Measurements from ENCODE around the gene CNTNAP3.
"Not testable (repeated sequence)": the region's sequence is repeated elsewhere in the genome, so short reads cannot be mapped to it uniquely, and the experiment has no call there.

Gene CNTNAP3

DNA sequence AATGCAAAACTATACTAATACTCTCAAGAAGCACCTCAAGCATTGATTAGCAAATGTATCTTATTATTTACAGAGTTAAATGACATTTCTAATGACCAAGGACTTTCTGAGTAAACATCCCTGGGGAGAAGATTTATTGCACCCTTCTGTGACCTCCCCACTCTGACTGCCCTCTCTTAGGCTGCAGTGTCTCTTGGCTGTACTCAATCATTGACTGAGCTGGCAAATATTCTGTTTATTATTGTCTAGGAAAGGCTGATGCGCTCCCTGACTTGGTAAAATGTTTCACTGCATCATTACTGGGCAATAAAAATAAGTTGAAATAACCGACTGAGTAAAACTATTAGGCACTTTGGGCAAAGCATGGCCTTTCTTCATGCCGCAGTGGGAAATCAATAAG lies 130.3 kb downstream of the CNTNAP3 start:
- H3K27ac ChIP-seq (ENCODE audit: low read depth, low read length); H3K27me3 ChIP-seq (ENCODE audit: control insufficient read depth, insufficient read depth, low read length); H3K36me3 ChIP-seq (ENCODE audit: control insufficient read depth, insufficient read depth, low read length); H3K9ac ChIP-seq (ENCODE audit: low read length); H3K9me3 ChIP-seq (ENCODE audit: control insufficient read depth, insufficient read depth, low read depth, low read length); H3K4me1 ChIP-seq (ENCODE audit: control insufficient read depth, insufficient read depth, low read length); H3K4me3 ChIP-seq (ENCODE audit: low read depth, low read length): not testable (repeated sequence)

DNA sequence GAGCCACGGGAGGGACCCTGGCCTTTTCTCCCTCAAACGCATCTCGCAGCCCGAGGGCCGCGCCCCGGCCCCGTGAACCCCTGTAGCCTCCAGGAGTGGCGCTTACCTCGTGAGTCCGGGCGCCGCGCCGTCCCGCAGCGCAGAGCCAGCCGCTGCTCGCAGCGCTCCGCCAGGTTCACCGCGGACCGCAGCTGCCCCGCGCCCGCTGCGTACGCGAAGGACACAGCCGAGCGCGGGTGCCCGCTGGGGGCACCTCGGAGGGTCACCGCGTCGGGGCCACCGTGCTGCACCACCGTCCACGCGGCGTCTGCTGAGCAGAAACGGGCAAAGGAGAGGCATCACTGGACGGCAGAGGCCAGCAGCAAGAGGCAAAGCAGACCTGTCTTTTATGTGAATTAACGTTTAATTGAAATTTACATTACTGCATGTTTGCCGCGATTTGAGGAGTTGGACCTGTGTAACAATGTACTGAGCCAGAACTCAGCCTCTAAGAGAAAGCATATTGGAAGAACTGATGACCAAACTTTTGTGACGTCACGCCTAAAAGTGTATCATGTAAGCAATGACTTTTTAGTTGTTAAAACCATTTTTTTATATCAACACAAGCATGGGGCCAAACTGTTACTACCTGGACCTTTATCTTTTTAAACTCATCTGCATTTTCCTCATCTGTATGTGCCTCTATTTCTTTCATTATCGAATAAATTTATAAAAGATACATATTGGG lies 155.0 kb downstream of the CNTNAP3 start:
- not testable (repeated sequence) for H3K27me3 ChIP-seq (ENCODE audit: control insufficient read depth, insufficient read depth, low read length); H3K36me3 ChIP-seq (ENCODE audit: control insufficient read depth, insufficient read depth, low read length); H3K9me3 ChIP-seq (ENCODE audit: control insufficient read depth, insufficient read depth, low read depth, low read length); H3K27ac ChIP-seq (ENCODE audit: low read depth, low read length); H3K4me3 ChIP-seq (ENCODE audit: low read depth, low read length); H3K9ac ChIP-seq (ENCODE audit: low read length); H3K4me1 ChIP-seq (ENCODE audit: control insufficient read depth, insufficient read depth, low read length)

DNA sequence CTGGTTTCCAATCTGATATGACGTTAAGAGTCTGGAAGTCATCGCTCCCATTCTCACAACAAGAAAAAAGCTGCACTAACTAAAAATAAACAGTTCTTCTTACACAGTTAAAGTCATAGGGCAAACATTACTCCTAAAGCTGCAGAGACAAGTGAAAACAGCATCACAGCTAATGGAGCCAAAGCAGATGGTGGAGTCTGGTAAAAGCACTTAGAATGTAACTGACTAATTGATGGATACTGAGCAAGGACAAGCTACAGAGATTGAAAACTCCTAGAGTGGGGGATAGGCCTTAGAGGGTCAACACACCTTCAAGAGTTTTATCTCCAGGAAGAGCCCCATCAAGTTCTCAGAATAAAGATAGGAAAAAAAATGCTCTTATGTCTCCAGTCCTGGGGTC lies 166.6 kb downstream of the CNTNAP3 start:
- not testable (repeated sequence) for H3K4me1 ChIP-seq (ENCODE audit: control insufficient read depth, insufficient read depth, low read length); H3K27me3 ChIP-seq (ENCODE audit: control insufficient read depth, insufficient read depth, low read length); H3K9ac ChIP-seq (ENCODE audit: low read length); H3K9me3 ChIP-seq (ENCODE audit: control insufficient read depth, insufficient read depth, low read depth, low read length); H3K27ac ChIP-seq (ENCODE audit: low read depth, low read length); H3K36me3 ChIP-seq (ENCODE audit: control insufficient read depth, insufficient read depth, low read length); H3K4me3 ChIP-seq (ENCODE audit: low read depth, low read length)

DNA sequence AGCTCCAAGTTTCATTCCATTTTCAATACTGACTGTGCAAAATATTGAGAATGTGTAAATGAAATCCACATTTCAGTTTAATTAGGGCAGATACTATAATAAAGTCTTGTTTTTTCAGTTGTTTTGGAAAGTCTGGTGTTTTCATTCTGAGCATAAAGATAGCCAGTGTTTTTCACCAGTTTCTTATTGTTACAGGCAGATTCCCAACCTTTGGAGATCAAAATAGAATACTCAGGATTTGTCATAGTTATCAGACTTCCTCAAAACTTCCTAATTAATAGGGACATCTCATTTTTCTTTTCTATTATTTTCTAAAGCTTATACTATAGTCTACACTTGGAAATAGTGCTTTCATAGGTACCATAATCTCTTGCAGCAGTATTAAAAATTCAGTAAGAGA lies 176.2 kb downstream of the CNTNAP3 start:
- H3K9ac ChIP-seq (ENCODE audit: low read length); H3K9me3 ChIP-seq (ENCODE audit: control insufficient read depth, insufficient read depth, low read depth, low read length); H3K27me3 ChIP-seq (ENCODE audit: control insufficient read depth, insufficient read depth, low read length); H3K27ac ChIP-seq (ENCODE audit: low read depth, low read length); H3K4me3 ChIP-seq (ENCODE audit: low read depth, low read length); H3K36me3 ChIP-seq (ENCODE audit: control insufficient read depth, insufficient read depth, low read length); H3K4me1 ChIP-seq (ENCODE audit: control insufficient read depth, insufficient read depth, low read length): not testable (repeated sequence)

DNA sequence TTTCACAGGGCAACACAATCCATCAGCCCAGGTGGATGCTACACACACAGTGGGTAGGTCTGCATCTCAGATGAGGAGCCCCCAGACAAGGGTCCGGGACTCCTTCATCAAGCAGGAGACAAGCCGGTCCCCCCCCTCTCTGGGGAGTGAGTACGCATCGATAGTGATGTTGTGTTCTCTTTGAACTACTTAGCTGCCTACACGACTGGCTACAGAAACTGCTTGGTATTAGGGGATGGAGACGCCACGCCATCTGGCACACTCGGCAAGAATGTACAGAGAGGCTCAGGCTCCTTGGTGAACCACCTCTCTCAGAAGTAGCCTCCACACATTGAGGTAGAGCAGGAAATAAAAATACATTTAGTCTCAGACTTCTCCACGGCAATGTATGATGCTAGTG lies 179.8 kb downstream of the CNTNAP3 start:
- Histone ChIP-seq H3K27me3 (ENCODE audit: control insufficient read depth, insufficient read depth, low read length) (no peaks in the 10 kb centered on the region), H3K27ac (ENCODE audit: low read depth, low read length) (no peak overlapping the region), H3K9me3 (ENCODE audit: control insufficient read depth, insufficient read depth, low read depth, low read length) (no peaks in the 10 kb centered on the region), H3K36me3 (ENCODE audit: control insufficient read depth, insufficient read depth, low read length) (peaks cover 3% of the 10 kb centered on the region; the same call in 1 of the 2 replicates), H3K9ac (ENCODE audit: low read length) (no peak overlapping the region), H3K4me3 (ENCODE audit: low read depth, low read length) (no peak overlapping the region), H3K4me1 (ENCODE audit: control insufficient read depth, insufficient read depth, low read length) (no peaks in the 10 kb centered on the region)

DNA sequence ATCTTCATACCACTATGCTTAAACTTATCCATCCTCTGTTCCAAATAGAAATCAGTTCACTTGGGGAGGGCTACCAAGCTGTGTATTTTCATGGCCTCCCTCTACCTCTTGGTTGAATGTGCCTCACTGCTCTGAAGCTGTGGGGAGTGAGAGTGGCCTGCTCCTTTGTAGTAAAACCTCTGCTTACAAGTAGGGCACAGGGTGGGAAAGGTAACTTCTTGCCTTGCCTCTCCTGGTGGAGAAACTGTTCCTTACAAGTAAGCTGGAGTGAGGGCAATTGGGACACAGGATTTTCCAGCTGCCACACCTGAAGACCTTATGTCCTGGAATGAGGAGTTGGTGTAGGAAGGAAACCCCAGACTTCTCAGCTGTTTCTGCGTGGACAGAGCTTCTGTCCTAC lies 190.8 kb downstream of the CNTNAP3 start:
- not testable (repeated sequence) for H3K4me1 ChIP-seq (ENCODE audit: control insufficient read depth, insufficient read depth, low read length); H3K27ac ChIP-seq (ENCODE audit: low read depth, low read length); H3K9ac ChIP-seq (ENCODE audit: low read length); H3K4me3 ChIP-seq (ENCODE audit: low read depth, low read length); H3K27me3 ChIP-seq (ENCODE audit: control insufficient read depth, insufficient read depth, low read length); H3K9me3 ChIP-seq (ENCODE audit: control insufficient read depth, insufficient read depth, low read depth, low read length); H3K36me3 ChIP-seq (ENCODE audit: control insufficient read depth, insufficient read depth, low read length)

DNA sequence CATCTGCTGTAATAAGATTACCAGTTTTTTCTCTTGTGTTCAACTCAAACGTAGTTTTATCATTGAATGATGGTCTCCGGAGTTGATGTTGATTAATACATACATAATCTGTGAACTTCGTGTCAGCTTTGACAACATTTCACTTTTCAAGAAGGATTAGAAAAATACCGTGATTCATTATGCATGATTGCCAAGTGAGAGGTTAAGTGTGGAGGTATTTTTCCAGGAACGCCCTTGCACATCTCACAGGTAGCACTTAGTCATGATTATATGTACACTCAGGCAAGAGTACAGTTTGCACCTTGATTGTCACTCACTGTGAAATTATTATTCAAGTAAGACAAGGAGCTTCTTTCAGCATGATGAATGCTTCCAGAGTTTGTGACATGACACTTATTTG lies 202.7 kb downstream of the CNTNAP3 start:
- not testable (repeated sequence) for H3K4me1 ChIP-seq (ENCODE audit: control insufficient read depth, insufficient read depth, low read length); H3K36me3 ChIP-seq (ENCODE audit: control insufficient read depth, insufficient read depth, low read length); H3K9me3 ChIP-seq (ENCODE audit: control insufficient read depth, insufficient read depth, low read depth, low read length); H3K4me3 ChIP-seq (ENCODE audit: low read depth, low read length); H3K9ac ChIP-seq (ENCODE audit: low read length); H3K27me3 ChIP-seq (ENCODE audit: control insufficient read depth, insufficient read depth, low read length); H3K27ac ChIP-seq (ENCODE audit: low read depth, low read length)

DNA sequence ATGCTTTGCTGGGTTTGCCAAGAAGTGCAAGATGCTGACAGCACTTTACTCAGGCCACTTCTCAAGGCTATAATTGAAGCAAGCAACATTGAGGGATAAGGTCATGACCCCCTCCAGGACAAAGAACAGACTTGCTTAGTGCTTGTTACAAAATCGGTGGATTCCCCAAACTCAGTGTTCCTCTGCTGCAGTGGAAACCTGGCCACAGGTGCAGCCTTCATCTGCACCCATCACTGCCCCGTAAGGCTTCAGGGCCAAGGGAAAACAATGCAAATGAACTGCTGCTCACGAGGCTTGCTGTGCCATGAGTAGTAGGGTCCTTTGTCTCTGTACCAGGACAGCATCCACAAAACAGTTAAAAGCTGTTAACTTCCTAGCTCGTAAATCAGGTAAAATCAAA lies 205.4 kb downstream of the CNTNAP3 start:
- not testable (repeated sequence) for H3K36me3 ChIP-seq (ENCODE audit: control insufficient read depth, insufficient read depth, low read length); H3K9me3 ChIP-seq (ENCODE audit: control insufficient read depth, insufficient read depth, low read depth, low read length); H3K27ac ChIP-seq (ENCODE audit: low read depth, low read length); H3K9ac ChIP-seq (ENCODE audit: low read length); H3K4me3 ChIP-seq (ENCODE audit: low read depth, low read length); H3K4me1 ChIP-seq (ENCODE audit: control insufficient read depth, insufficient read depth, low read length); H3K27me3 ChIP-seq (ENCODE audit: control insufficient read depth, insufficient read depth, low read length)

DNA sequence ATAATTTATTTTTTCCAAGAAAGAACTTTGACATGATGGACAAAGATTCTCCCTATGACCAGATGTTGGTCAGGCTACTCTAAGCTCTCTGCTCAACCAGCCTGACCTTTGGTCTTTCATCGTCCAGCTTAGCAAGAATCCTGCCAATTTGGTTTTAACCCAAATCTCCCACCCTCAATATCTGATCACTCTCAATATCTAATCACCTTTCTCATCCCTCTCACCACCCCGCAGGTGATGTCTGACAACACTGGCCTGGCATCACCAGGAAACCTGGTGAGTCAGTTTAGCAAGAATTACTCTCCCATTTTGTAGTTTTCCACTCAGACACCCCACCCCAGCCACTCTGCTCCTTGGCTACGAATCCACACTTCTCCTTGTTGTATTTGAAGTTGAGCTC lies 207.9 kb downstream of the CNTNAP3 start:
- H3K36me3 ChIP-seq (ENCODE audit: control insufficient read depth, insufficient read depth, low read length); H3K4me3 ChIP-seq (ENCODE audit: low read depth, low read length); H3K27ac ChIP-seq (ENCODE audit: low read depth, low read length); H3K4me1 ChIP-seq (ENCODE audit: control insufficient read depth, insufficient read depth, low read length); H3K9ac ChIP-seq (ENCODE audit: low read length); H3K9me3 ChIP-seq (ENCODE audit: control insufficient read depth, insufficient read depth, low read depth, low read length); H3K27me3 ChIP-seq (ENCODE audit: control insufficient read depth, insufficient read depth, low read length): not testable (repeated sequence)

DNA sequence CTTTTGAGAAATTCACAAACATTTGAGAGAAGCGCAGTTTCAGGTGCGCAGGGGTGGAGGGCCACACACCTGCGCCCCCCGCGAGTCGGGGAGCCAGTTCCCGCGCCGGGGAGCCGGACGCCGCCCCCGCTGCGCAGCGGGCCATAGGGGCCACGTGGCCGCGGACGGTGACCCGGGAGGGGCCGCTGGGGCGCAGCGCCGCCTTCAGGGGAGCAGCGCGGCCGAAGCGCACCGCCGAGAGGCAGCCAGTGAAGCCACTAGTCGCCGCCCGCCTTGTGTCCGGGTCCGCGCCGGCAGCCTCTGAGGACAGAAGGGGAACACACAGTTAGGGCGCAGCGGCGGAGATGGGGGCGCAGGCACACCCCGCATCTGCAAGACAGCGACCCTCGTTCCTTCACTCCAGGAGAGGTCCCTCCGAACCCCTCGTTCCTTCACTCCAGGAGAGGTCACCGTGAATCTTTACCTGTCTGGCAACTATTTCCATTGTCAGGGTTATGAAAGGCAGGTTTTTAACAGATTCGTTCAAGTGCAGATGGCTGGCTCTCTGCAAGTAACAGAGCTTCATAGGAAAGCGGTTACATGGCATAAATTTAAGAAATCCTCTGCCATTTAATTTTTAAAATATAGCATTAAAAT lies 209.2 kb downstream of the CNTNAP3 start:
- H3K9me3 ChIP-seq (ENCODE audit: control insufficient read depth, insufficient read depth, low read depth, low read length); H3K27me3 ChIP-seq (ENCODE audit: control insufficient read depth, insufficient read depth, low read length); H3K4me1 ChIP-seq (ENCODE audit: control insufficient read depth, insufficient read depth, low read length); H3K36me3 ChIP-seq (ENCODE audit: control insufficient read depth, insufficient read depth, low read length); H3K9ac ChIP-seq (ENCODE audit: low read length); H3K27ac ChIP-seq (ENCODE audit: low read depth, low read length): not testable (repeated sequence)
- peak overlapping the region; percentile 48; the same call in 1 of the 2 replicates for H3K4me3 ChIP-seq (ENCODE audit: low read depth, low read length)

DNA sequence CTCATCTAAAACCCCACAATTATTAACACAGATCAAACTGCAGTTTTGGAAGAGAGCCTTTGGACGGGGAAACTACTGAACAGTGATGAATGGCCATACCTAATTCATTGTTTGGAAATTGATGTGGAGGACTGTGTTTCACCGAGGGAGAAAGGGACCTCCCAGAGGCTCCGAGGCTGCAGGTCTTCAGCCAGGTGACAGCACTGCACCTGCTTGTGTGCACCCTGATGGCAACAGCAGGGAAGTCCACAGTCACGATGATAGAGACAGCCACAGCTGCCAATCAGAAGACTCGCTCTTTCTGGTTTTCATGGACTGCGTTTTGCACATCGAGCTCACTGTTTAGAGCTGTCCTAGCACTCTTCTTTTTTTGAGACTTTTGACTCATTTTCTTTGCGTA lies 214.4 kb downstream of the CNTNAP3 start:
- not testable (repeated sequence) for H3K9me3 ChIP-seq (ENCODE audit: control insufficient read depth, insufficient read depth, low read depth, low read length); H3K36me3 ChIP-seq (ENCODE audit: control insufficient read depth, insufficient read depth, low read length); H3K9ac ChIP-seq (ENCODE audit: low read length); H3K4me1 ChIP-seq (ENCODE audit: control insufficient read depth, insufficient read depth, low read length); H3K27ac ChIP-seq (ENCODE audit: low read depth, low read length); H3K4me3 ChIP-seq (ENCODE audit: low read depth, low read length); H3K27me3 ChIP-seq (ENCODE audit: control insufficient read depth, insufficient read depth, low read length)

DNA sequence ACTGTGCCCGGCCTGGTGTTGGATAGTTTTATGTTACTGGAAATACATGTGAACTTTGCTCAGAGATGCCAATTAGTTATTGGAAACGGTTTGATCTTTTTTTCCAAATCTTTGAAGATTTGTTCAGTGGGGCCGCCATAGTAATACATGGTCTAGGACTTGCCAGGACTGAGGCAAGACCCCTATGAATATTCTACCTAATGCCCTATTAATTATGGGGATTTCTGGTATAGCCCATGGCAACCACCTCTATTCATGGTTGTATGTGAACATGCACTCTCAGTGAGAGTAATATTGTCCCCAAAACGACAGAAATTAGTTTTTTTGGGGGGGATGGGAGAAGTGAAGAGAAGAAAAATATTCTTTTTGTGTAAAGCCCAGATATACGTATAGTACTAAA lies 220.3 kb downstream of the CNTNAP3 start:
- not testable (repeated sequence) for H3K9ac ChIP-seq (ENCODE audit: low read length); H3K9me3 ChIP-seq (ENCODE audit: control insufficient read depth, insufficient read depth, low read depth, low read length); H3K27me3 ChIP-seq (ENCODE audit: control insufficient read depth, insufficient read depth, low read length); H3K4me1 ChIP-seq (ENCODE audit: control insufficient read depth, insufficient read depth, low read length); H3K27ac ChIP-seq (ENCODE audit: low read depth, low read length); H3K36me3 ChIP-seq (ENCODE audit: control insufficient read depth, insufficient read depth, low read length); H3K4me3 ChIP-seq (ENCODE audit: low read depth, low read length)

Data from HUES6 (cell line).